K562 treated with DMSO at 1 percent for 4 hours (cell line): Measurements from ENCODE around the gene MRPL53. TPM values are rescaled to one million over a fixed set of nuclear protein-coding genes. Genes with fewer than 3 reads are reported as not detected.

Experiments used
- total RNA-seq: library from RNA; unstranded; fragments of 300-600 nt; gene quantifications from 2 replicates; pipeline ENCODE4 v1.2.3, GENCODE V29; 2022; ENCODE audit not compliant: insufficient read depth

Gene MRPL53
- total RNA-seq: 40.6 and 79.9 TPM in 2 replicates

GRCh38 chr2:74472086-74472944, at the start of gene MRPL53:
TSS of gene MRPL53 (minus strand) at chr2:74472680. CDS start at chr2:74472660, 20 bp downstream.

DNA sequence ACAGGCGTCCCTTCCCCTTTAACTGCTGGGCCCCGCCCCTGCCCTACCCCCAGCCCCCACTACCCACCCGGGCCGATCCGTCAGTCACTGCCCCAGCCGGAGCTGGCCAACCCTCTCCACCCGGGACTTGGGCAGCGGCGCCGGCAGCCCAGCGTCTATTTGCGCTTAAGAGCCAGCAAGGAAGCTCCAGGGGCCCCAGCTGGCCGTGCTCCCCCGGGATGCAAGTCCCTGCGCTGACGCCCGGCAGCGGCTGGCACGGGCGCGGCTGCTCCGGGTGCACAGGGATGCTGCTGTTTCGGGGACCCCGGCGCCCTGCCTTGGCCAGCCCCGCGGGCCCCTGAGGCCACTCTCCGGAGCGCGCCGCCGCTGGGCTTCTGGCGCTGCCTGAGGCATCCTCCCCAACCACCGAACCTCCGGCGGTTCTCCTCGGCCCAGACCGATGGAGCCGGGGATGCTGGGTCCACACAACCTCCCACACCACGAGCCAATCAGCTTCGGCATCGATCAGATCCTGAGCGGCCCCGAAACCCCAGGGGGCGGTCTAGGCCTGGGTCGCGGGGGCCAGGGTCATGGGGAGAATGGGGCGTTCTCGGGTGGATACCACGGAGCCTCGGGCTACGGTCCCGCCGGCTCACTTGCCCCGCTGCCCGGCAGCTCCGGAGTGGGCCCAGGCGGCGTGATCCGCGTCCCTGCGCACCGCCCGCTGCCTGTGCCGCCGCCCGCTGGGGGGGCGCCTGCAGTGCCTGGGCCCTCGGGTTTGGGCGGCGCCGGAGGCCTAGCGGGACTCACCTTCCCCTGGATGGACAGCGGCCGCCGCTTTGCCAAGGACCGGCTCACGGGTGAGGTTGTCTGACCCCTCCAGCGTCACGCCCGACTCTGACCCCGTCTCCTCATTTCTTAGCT, 42.1 kb upstream of the MRPL53 start, which contains the start of gene TLX2:
Gene TLX2 (plus strand): TSS at position 83 of the 903 bp plus-strand sequence. CDS start 357 bp downstream, at position 440.

DNA sequence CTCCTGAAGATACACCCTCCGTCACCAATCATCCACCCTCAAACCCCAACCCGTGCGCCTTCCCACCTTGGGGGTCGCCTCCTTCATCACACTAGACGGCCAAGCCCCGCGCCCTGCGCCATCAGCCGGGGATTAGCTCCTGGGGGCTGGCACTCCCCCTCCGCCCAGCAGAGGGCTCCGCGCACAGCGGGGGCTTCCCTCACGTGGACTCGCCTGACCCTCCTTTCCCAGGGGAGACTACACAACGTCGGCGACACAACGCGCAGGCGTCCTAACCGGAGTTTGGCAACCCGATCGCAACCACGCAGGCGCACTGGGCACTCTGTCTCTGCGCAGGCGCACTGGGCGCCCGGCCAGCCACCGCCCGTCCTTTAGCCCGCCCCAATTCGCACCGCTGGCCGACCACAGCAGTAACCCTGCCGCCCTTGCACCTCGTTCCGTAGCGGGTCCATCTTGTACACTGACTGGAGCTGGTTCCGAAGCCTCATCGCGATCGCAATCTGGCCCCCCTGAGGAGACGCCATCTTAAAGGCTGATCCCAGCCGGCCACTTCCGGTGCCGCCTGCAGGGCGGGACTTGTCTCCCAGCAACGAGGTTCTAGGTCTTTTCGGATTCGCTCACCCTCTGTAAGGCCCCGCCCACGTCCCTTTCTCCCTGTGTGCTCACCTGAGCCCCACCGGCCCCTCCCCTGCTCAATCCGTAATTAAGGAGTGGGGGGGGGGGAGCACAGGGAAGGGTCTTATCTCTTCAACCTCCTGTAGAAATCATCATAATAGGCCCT, 34.9 kb upstream of the MRPL53 start, which contains the start of gene PCGF1:
Gene PCGF1 (minus strand): TSS at position 551 of the 781 bp plus-strand sequence. CDS start 27 bp downstream, at position 524.

GRCh38 chr2:74499267-74499939, 26.9 kb upstream of the MRPL53 start, which contains the start of gene LBX2:
TSS of gene LBX2 (minus strand) at chr2:74499603. CDS start at chr2:74499537, 66 bp downstream.

DNA sequence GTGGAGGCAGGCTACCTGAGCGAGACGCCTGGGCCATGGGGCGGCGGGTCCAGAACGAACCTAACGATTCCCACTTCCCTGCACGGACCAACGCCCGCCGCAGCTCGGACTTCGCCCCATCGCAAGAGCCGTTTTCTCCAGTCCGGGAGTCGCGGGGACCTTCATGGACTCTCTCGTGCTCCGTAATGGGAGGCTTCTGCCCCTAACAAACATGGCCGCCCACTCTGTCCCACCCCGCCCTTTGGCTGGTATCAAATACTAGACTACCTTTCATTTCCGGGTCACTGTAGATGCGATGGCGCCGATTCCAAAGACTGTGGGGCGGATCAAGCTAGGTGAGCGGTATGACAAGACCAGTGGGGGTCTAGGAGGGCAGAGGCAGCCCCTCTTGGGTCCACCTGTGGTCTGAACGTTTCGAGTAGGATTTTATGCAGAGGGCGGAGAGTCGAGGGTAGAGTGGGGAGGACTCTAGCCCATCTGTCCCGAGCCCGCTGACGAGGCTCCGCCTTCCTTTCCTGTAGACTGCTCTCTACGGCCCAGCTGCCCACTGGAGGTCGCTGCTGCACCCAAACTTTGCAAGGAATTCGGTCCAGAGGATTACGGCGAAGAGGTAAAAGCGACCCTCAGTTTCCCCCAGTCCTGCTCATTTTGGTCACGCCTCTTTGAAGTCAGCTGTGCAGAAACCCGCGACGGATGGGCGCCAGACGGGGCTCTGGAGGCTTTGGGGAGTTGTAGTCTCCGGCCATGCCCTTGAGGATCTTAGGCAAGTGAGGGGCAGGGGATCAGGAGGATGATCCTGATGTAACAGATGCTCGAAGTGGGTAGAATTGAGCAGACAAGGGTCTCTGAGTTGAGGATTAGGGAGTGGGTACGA, 10.6 kb upstream of the MRPL53 start, which contains the start of the genes CCDC142 and TTC31:
Gene CCDC142 (minus strand): TSS at position 198 of the 874 bp plus-strand sequence. CDS start 161 bp downstream, at position 37.
Gene TTC31 (plus strand): TSS at position 281 of the 874 bp plus-strand sequence. CDS start 15 bp downstream, at position 296.

DNA sequence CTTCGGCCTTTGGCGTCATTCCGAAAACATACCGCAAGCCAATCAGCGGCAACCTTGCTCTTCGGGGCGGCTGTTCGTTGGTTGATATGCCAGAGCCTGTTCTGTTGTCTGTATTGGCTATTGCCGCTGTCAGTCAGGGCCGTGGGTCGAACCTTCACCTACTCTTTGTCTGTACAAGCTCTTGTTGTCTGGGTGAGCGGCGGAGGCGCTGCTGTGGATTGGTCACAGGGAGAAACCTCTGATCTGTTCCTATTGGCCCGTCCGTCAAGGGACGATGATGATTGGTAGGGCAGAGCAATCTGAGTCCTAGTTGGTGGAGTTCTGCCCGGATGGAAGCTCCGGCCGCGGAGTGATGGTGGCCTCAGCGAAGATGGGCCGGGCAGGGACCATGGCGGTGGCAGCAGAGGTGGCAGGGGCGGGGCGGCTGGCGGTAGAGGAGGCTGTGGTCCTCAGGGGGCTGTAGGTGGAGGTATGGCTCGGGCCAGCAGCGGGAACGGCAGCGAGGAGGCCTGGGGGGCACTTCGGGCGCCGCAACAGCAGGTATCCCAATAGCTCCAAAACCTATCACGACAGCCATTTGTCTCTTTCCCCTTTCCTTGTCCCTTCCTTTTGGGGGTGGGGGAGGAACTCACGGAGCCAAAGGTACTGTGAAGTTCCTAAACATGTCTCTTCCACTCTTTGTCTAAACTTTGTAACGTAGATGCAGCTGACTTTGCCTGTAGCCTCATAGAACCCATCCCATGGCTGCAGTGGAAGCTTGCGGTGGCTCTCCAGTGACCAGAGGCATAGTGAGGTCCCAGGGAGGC, 14.1 kb downstream of the MRPL53 start, which contains the start of gene WBP1:
Gene WBP1 (plus strand): TSS at position 307 of the 806 bp plus-strand sequence. CDS start 165 bp downstream, at position 472.

GRCh38 chr2:74454654-74455511, 17.6 kb downstream of the MRPL53 start, which contains the start of gene INO80B:
TSS of gene INO80B (plus strand) at chr2:74455087. CDS start at chr2:74455117, 30 bp downstream.

GRCh38 chr2:74441690-74442482, 30.6 kb downstream of the MRPL53 start, which contains the start of gene RTKN:
TSS of gene RTKN (minus strand) at chr2:74441937. CDS start at chr2:74441816, 121 bp downstream.

Other genes with a start within 250 kb of the MRPL53 start
- gene SLC4A5, start 129.3 kb downstream of the MRPL53 start, total RNA-seq: 0.18 and 0.19 TPM in 2 replicates
- 51.5 and 62.4 TPM in 2 replicates for gene DCTN1, start 92.4 kb downstream of the MRPL53 start, total RNA-seq
- 1.9 TPM in 1 of 2 replicates, not detected in the other for gene C2orf81, start 51.1 kb downstream of the MRPL53 start, total RNA-seq
- 5.0 and 9.9 TPM in 2 replicates for gene WDR54, start 51.0 kb downstream of the MRPL53 start, total RNA-seq
- gene RTKN, start 30.7 kb downstream of the MRPL53 start, total RNA-seq: 3.1 and 3.5 TPM in 2 replicates
- gene INO80B, start 17.6 kb downstream of the MRPL53 start, total RNA-seq: 11.7 and 12.3 TPM in 2 replicates
- 30.7 and 38.6 TPM in 2 replicates for gene WBP1, start 14.2 kb downstream of the MRPL53 start, total RNA-seq
- gene MOGS, start 7.3 kb downstream of the MRPL53 start, total RNA-seq: 67.0 and 69.3 TPM in 2 replicates
- gene CCDC142, start 10.3 kb upstream of the MRPL53 start, total RNA-seq: 3.1 and 3.5 TPM in 2 replicates
- gene TTC31, start 10.4 kb upstream of the MRPL53 start, total RNA-seq: 12.2 and 12.6 TPM in 2 replicates
- 5.0 and 8.8 TPM in 2 replicates for gene LBX2, start 26.9 kb upstream of the MRPL53 start, total RNA-seq
- 17.9 and 23.7 TPM in 2 replicates for gene PCGF1, start 35.0 kb upstream of the MRPL53 start, total RNA-seq
- gene TLX2, start 41.8 kb upstream of the MRPL53 start, total RNA-seq: 0.30 TPM in 1 of 2 replicates, not detected in the other
- gene DQX1, start 53.6 kb upstream of the MRPL53 start, total RNA-seq: 0.23 TPM in 1 of 2 replicates, not detected in the other
- gene AUP1, start 57.0 kb upstream of the MRPL53 start, total RNA-seq: 139 and 171 TPM in 2 replicates
- gene HTRA2, start 57.3 kb upstream of the MRPL53 start, total RNA-seq: 48.2 and 59.0 TPM in 2 replicates
- 0.33 and 1.8 TPM in 2 replicates for gene LOXL3, start 81.3 kb upstream of the MRPL53 start, total RNA-seq
- 22.1 and 27.0 TPM in 2 replicates for gene DOK1, start 82.0 kb upstream of the MRPL53 start, total RNA-seq
- gene M1AP, start 175.7 kb upstream of the MRPL53 start, total RNA-seq: 0.39 TPM in 1 of 2 replicates, not detected in the other
- gene SEMA4F, start 181.6 kb upstream of the MRPL53 start, total RNA-seq: 3.8 and 10.5 TPM in 2 replicates